Activated T-helper 9 cell treated with anti-CD3 and anti-CD28 coated beads, Interleukin-2, amount 50 U/mL, for 16 hours (primary cell): Measurements from ENCODE around the gene NKAPD1.
"Not testable (repeated sequence)": the region's sequence is repeated elsewhere in the genome, so short reads cannot be mapped to it uniquely, and the experiment has no call there.

ENCODE experiments used
- DNase-seq: peaks from one replicate; pipeline ENCODE4 v3.0.0-alpha.2; 2020; ENCODE audit warnings: low read depth

NKAPD1 gene

GRCh38 chr11:112073941-112074811 is at the start of gene NKAPD1, which contains the start of gene PIH1D2:
TSS of gene NKAPD1 (plus strand) at chr11:112074299. CDS start at chr11:112075575, 1,276 bp downstream.
TSS of gene PIH1D2 (minus strand) at chr11:112074017. CDS start at chr11:112073174, 843 bp downstream.
- DNase-seq, result peak; percentile 65

GRCh38 chr11:112024773-112025678 is 49.1 kb upstream of the NKAPD1 start, which contains the start of gene DLAT:
TSS of gene DLAT (plus strand) at chr11:112025408. CDS start at chr11:112025473, 65 bp downstream.
- DNase-seq, result peak; percentile 69

GRCh38 chr11:112025707-112026106 is 48.4 kb upstream of the NKAPD1 start:
- DNase-seq, result no peak

- not testable (repeated sequence) for DNase-seq
These were observed 47.2 kb upstream of the NKAPD1 start for GRCh38 chr11:112026784-112027410.

GRCh38 chr11:112029460-112029859 is 44.6 kb upstream of the NKAPD1 start:
- no peak for DNase-seq

GRCh38 chr11:112033902-112034301 is 40.2 kb upstream of the NKAPD1 start:
- no peak for DNase-seq

- no peak for DNase-seq
These were observed 36.6 kb upstream of the NKAPD1 start for GRCh38 chr11:112037527-112037926.

GRCh38 chr11:112042161-112042960 is 31.7 kb upstream of the NKAPD1 start:
- no peak for DNase-seq

- DNase-seq, result no peak
These were observed 31.2 kb upstream of the NKAPD1 start for GRCh38 chr11:112042961-112043304.

- no peak for DNase-seq
These were observed 29.1 kb upstream of the NKAPD1 start for GRCh38 chr11:112044961-112045360.

GRCh38 chr11:112046647-112047046 is 27.5 kb upstream of the NKAPD1 start:
- DNase-seq, result not testable (repeated sequence)

GRCh38 chr11:112048256-112048655 is 25.8 kb upstream of the NKAPD1 start:
- DNase-seq, result not testable (repeated sequence)

- no peak for DNase-seq
These were observed 24.3 kb upstream of the NKAPD1 start for GRCh38 chr11:112049777-112050176.

GRCh38 chr11:112050721-112051120 is 23.4 kb upstream of the NKAPD1 start:
- no peak for DNase-seq

GRCh38 chr11:112051768-112052167 is 22.3 kb upstream of the NKAPD1 start:
- no peak for DNase-seq

- no peak for DNase-seq
These were observed 16.9 kb upstream of the NKAPD1 start for GRCh38 chr11:112057170-112057569.

GRCh38 chr11:112058103-112058502 is 16.0 kb upstream of the NKAPD1 start:
- DNase-seq, result no peak

GRCh38 chr11:112062923-112063322 is 11.2 kb upstream of the NKAPD1 start:
- no peak for DNase-seq

GRCh38 chr11:112082729-112083128 is 8.6 kb downstream of the NKAPD1 start:
- no peak for DNase-seq

GRCh38 chr11:112085822-112086421 is 11.8 kb downstream of the NKAPD1 start:
- DNase-seq, result peak; percentile 9
